Keratinocyte (primary cell): Measurements from ENCODE around the gene CFAP46.

Source experiments
- CTCF ChIP-seq, 3 experiments: IDR thresholded peaks in 1 of 3; conservative IDR thresholded peaks in 1 of 3; optimal IDR thresholded peaks in 1 of 3; 2 replicates in 2 of 3; 3 replicates in 1 of 3; pipeline versions ENCODE3 to v1.5.1; 2011; ENCODE audit warnings: low read length in 3 of 3, mild to moderate bottlenecking in 3 of 3, moderate library complexity in 2 of 3, control low read depth in 1 of 3, inconsistent platforms in 1 of 3; ENCODE audit not compliant: insufficient read depth in 2 of 3; ENCODE audit errors: extremely low read depth in 1 of 3
- EZH2 ChIP-seq: IDR thresholded peaks from one replicate; pipeline ENCODE4 v1.6.1; 2012; ENCODE audit warnings: inconsistent platforms, mild to moderate bottlenecking, low read length, moderate library complexity

- no peak for TF ChIP-seq CTCF (optimal IDR thresholded peaks at IDR 0.05 in 1 of 3, IDR thresholded peaks at IDR 0.05 in 1 of 3, conservative IDR thresholded peaks at IDR 0.05 in 1 of 3; ENCODE audit: extremely low read depth in 1 of 3, insufficient read depth in 2 of 3, low read length in 3 of 3)
- no peak for TF ChIP-seq EZH2
Observed at GRCh38 chr10:132813560-132814468, 128.6 kb downstream of the CFAP46 start.
